GM13977 (cell line): Measurements from ENCODE around the gene PRDM5.
"Not testable (repeated sequence)": the region's sequence is repeated elsewhere in the genome, so short reads cannot be mapped to it uniquely, and the experiment has no call there.

ENCODE experiments used
- DNase-seq: peaks from one replicate; pipeline ENCODE4 v3.0.0; 2012; ENCODE audit warnings: low spot score
- CTCF ChIP-seq: IDR thresholded peaks from 2 replicates; pipeline ENCODE4 v1.5.1; 2012; ENCODE audit warnings: mild to moderate bottlenecking, control low read depth; ENCODE audit not compliant: insufficient read depth; ENCODE audit errors: extremely low read depth, missing control alignments
- in situ Hi-C: fragments of 300-500 bp; cut with MboI; formaldehyde crosslinking; loops from one replicate; pipeline ENCODE4 v1.12.0; 2022; ENCODE audit warnings: low sequenced_read_pairs, low pct_unique_long_range_greater_than_20kb, mixed read lengths, inconsistent platforms; ENCODE audit not compliant: unreplicated experiment

Gene PRDM5

GRCh38 chr4:120750152-120750525, 172.4 kb downstream of the PRDM5 start:
- no peak for TF ChIP-seq CTCF
- in situ Hi-C loops, result no loop called here
- DNase-seq, result no peak

DNA sequence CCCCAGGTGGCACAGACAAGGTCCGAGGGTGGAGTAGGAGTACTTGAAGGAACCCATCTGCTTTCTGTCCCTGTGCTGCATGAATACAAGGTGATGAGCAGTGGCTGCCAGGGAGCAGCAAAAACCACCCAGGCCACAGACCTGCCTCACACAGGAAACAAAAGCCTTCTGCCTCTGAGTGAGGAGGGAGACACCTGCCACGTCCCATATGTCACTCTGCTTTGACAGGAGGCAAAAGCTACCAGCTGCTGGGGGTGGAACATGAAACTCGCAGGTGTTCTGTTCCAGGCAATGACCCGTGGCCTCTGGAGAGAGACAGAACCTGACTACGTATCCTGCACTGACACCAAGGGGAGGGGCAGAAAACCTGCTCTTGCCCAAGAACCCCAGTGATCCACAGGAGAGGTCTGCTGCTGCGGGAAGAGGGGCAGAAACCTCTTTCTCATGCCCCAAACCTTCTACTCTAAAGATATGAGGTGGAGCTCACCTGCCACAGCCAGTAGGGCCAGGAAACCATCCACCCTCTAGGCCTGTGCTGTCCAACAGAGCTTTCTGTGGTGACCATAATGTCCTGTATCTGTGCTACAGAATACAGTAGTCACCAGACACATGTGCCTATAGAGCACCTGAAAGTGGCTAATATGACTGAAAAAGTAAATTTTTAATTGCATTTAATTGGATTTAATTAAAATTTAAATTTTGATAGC, 172.9 kb downstream of the PRDM5 start:
- TF ChIP-seq CTCF, result no peak
- in situ Hi-C loops, result no loop called here
- DNase-seq, result peak; percentile 13

DNA sequence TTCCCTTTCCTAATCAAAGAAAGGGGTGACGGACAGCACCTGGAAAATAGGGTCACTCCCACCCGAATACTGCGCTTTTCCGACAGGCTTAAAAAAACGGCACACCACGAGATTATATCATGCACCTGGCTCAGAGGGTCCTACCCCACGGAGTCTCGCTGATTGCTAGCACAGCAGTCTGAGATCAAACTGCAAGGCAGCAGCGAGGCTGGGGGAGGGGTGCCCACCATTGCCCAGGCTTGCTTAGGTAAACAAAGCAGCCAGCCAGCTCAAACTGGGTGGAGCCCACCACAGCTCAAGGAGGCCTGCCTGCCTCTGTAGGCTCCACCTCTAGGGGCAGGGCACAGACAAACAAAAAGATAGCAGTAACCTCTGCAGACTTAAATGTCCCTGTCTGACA, 180.9 kb downstream of the PRDM5 start:
- in situ Hi-C loops, DNase-seq: not testable (repeated sequence)

DNA sequence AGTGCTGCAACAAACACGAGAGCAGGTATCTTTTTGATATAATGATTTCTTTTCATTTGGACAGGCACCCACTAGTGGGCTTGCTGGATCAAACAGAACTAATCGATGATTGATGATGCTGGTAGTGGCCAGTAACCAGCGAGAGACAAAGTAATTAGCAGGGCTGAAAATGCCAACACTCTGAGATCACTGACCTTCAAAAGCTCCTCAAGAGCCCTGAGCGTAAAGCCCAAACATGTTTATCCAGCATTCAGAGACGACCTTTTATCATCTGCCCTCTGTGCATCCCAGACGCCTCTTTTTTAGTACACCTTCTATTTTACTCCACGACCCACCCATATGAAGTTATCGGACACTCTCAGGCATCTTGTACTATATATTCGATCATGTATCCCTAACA, 186.2 kb downstream of the PRDM5 start:
- no peak for DNase-seq
- TF ChIP-seq CTCF, result no peak
- in situ Hi-C loops, result no loop called here

DNA sequence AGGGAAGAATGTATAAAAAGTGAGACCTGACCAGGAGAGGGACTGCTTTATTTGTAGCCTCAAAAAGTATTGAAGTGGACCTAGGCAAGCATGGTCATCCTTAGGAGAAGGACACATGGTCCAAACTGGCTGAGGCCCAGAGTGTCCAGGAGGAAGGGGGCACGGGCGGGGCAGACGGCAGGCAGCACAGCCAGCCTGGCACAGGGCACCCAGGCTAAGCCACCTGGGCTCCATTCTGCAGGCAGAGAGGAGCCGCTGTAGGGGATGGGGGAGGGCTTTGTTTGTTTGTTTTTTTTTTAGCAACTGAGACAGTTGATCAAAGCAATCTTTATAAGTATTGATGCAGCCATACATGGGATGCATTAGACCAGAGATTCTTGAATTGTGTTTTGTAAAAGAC, 188.6 kb downstream of the PRDM5 start:
- TF ChIP-seq CTCF, result no peak
- DNase-seq, result no peak
- in situ Hi-C loops, result no loop called here

DNA sequence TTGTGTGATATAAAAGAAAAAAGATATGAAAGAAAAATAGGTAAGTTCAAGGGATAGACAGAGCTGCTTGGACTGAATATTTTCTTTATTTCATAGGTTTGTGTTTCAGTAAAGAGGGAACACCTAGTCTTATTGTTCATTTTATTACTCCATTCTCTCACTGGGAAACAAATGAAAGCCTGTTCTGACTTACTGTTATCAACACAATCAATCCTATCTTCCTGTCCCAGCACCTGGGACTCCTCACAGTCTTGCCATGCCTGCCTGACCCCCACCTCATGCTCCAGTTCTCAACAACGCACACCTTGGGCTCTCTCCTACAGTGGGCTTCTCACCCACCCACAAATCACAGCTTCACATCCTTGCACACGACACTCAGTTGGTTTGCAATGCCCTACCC, 189.5 kb downstream of the PRDM5 start:
- in situ Hi-C loops, result no loop called here
- no peak for TF ChIP-seq CTCF
- no peak for DNase-seq

DNA sequence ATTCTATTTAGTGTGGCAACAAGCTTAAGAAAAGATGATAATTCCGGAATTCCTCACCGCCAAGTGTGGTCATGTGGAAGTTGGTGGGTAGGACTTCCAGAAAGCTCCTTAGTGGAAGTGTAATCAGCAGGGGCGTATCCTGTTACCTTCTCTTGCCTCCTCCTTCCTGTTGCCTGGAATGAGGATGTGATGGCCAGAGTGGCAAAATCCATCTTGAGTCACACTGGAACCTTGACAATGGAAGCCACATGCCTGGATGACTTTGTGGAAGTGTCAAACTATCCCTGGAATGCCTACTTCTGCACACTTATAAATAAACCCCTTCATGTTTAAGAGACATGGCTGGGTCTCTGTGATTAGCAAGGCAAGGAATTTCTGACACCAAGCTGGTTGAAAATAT, 191.0 kb downstream of the PRDM5 start:
- no peak for TF ChIP-seq CTCF
- no peak for DNase-seq
- in situ Hi-C loops, result no loop called here
